Left renal pelvis (tissue), 4 donors: ENCODE measurements around the gene PFN2. TPM values are rescaled to one million over a fixed set of nuclear protein-coding genes. Genes with fewer than 3 reads are reported as not detected.

Experiments
- DNase-seq, 4 donors: peaks; one replicate each; pipeline ENCODE4 v3.0.0-alpha.2; 2013; ENCODE audit warnings: low read depth in 4 of 4, low spot score in 3 of 4
- polyA plus RNA-seq, 4 donors: library from polyadenylated mRNA; unstranded; fragments of 120-200 nt; gene quantifications; one replicate each; pipeline ENCODE4 v1.2.1, GENCODE V29; 2013; ENCODE audit not compliant: insufficient read length in 4 of 4

Gene PFN2
- polyA plus RNA-seq, 4 donors = 216 to 542 (median 432) TPM

- DNase-seq = no peak
Observed at GRCh38 chr3:149933008-149933407, 37.7 kb downstream of the PFN2 start.

GRCh38 chr3:149920119-149920518, 50.6 kb downstream of the PFN2 start:
- no peak for DNase-seq

- no peak for DNase-seq
Observed at GRCh38 chr3:149919509-149919908, 51.2 kb downstream of the PFN2 start.

GRCh38 chr3:149917124-149917667, 53.5 kb downstream of the PFN2 start:
- no peak for DNase-seq

Other genes starting within 250 kb of the PFN2 start
- 10 to 100 TPM; 54.3 to 73.3 (median 64.7) TPM for gene COMMD2, start 218.4 kb downstream of the PFN2 start, polyA plus RNA-seq
- under 1 TPM in 2 of 4 donors, not detected in 2; 0.63 to 0.72 TPM for gene ANKUB1, start 178.3 kb downstream of the PFN2 start, polyA plus RNA-seq
- gene RNF13, start 157.7 kb downstream of the PFN2 start, polyA plus RNA-seq = 100 to 1,000 TPM in 2 of 4 donors, 10 to 100 TPM in 2; 77.2 to 118 (median 89.8) TPM